Measurements from ENCODE around the gene DLG2.
"Not testable (repeated sequence)": the region's sequence is repeated elsewhere in the genome, so short reads cannot be mapped to it uniquely, and the experiment has no call there.

DLG2 gene

DNA sequence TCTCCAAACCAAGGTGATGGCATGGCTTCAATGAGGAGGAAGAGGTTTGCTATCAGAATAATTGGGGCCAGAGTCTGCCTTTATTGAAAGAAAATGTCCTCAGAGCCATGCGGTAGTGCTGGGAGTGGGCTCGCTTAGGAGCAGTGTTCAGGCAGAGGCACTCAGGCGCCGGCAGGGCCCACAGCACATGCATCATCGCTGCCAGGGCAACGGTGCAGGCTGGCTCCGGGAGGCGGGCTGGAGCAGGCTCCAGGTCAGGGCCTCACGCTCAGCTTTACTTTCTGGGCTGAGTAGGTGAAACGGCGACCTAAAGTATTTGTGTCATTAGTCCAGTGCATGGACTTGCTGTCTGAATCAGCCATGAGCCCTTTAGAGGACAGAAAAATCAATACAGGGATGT, 2171.1 kb downstream of the DLG2 start:
- no peak for DNase-seq

DNA sequence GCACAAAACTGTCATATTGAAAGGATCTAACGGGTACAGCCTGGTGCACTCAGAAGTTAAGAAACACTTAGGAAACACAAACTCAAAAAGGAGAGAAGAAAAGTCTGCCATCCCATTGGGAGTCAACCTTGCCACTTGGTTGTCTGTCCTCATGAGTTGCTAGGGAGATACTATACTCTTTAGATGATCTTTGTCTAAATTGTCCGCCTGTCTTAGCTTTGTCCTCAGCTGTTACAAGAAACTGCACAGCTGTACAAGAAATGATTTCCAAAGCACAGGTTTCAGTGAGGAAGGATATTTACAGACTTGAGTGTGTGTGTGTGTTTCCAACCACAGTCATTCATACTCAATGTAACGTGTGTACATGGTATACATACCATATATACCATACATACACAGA, 2171.8 kb downstream of the DLG2 start:
- no peak for DNase-seq

DNA sequence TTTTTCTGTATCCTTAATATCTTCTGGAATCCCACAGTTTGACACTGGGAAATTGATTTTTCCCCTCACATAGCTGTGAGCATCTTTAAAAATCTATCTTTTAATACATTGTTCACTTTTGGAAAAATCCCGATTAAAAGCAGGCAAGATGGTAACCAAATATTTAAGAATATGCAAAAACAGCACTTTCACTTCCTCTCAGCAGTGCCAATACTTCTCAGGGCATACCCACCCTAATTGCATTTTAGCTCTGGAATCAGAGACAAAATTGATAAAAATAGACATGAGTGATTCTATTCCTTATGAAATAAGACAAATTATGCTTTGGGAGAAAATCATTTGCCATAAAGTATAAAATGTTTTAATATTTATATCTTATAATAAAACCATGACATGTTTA, 2172.5 kb downstream of the DLG2 start:
- DNase-seq, result no peak

DNA sequence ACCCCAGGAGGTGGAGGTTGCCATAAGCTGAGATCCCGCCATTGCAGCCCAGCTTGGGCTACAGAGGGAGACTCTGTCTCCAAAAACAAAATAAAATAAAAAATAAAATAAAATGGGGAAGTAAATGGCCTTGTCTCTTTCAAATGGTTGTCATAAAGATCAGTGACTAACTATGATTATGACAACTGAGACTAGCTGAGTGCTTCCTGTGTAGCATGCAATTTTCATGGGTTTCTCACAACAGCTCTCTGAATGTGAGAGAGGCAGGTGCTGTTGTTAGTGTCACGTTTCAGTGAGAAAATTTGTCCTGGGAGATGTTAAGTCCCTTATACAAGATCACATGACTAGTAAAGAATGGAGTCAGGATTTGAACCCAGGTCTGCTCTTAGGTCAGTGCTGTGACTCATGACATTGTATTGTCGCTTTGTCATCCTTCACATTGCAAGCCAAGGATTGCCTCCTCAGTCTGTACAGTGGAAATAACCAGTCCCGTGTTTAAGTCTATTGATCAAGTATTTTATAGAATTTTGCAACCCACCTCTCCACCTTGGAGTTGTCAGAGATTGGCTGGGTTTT, 2177.7 kb downstream of the DLG2 start:
- DNase-seq, result no peak

DNA sequence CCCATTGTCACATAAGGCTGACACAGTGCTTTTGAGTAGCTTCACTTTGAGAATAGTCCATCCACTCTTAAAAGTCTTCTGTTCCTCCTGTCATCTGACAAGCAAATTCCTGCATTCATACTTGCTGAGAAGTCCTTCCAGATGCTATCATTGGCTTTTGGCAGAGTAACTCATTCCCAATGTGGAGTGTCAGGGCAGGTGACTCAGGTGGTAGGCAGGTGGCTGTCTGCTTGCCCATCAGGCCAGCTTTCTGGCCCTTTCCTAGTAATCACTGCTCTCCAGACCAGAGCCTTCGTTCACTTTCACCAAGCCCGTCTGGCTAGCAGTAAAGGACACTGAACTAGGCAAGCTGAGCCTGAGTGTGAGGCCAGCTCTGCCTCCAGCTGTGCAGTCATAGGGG, 2178.5 kb downstream of the DLG2 start:
- DNase-seq, result no peak

DNA sequence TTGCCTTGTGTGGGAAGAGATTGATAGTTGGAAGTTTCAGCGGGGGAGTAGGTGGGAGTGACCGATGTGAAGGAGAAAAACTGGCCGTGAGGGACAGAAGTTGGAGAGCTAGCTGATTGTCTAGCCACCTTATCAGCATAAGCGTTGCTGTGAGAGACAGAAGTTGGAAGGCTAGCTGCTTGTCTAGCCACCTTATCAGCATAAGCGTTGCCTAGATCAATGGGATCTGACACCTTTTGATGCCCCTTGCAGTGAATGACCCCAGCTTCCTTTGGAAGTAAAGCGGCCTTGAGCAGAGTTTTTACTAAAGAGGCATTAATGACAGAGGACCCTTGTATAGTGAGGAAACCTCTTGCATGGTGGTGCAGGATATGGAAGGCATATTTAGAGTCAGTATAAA, 2183.3 kb downstream of the DLG2 start:
- DNase-seq, result not testable (repeated sequence)

DNA sequence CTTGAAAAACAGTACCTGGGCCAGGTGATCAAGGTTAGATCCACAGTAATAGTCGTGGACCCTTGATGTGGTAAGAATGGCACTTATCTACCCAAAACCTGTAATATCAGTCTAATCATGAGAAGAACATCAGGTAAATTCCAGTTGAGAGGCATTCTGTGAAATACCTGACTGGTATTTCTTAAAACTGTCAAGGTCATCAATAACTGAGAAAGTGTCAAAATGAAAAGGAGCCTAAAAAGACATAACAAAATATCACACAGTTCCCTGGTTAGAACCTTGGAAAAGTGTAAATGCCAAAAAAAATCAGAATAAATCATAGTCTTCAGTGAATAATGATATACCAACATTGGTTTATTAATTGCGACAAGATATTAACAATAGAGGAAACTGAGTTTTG, 2185.5 kb downstream of the DLG2 start:
- no peak for DNase-seq

DNA sequence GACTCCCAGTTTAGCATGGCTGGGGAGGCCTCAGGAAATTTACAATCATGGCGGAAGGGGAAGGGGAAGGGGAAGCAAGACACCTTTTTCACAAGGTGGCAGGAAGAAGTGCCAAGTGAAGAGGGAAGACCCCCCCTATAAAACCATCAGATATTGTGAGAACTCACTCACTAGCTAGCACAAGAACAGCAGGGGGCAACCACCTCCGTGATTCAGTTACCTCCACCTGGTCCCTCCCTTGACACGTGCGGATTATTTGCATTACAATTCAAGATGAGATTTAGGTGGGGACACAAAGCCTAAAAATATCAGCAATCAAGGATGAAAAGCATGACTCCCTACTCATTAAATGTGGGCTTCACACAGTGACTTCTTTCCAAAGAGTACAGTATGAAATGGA, 2186.0 kb downstream of the DLG2 start:
- DNase-seq, result no peak

DNA sequence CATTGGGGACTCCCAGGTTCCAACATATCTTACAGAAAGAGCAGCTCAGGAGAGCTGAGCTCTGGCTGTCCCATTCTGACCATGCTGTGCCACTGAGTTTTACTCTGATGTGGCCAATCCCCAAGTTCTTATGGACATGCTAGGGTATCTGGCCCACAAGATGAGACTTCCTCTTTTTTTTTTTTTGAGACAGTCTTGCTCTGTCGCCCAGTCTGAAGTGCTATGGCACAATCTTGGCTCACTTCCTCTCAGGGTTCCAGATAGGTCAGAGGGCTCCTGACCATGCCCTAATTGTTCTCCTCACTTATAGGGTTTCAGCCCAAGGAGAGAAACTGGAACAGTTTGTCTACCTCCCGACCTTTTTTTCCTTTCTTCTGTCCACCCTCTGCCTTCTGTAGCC, 2188.7 kb downstream of the DLG2 start:
- DNase-seq, result no peak

DNA sequence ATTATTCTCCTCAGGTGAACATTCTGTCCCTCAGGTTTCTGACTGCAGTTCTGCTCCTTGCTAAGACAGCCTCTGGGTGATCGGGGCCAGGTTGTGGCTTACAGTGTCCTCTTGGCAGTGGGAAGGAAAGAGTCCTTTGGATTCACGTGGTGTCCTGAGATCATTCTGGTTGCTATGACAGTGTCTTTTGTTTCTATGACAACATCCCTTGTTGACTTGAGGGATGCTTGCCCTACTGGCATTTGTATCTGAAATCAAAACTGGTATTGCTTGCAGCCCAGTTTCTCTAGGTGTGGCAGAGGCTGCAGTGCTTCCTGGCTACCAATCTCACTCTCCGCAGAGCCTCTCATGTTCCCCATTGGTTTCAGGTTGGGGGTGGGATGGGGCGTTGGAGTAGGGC, 2189.2 kb downstream of the DLG2 start:
- no peak for DNase-seq

DNA sequence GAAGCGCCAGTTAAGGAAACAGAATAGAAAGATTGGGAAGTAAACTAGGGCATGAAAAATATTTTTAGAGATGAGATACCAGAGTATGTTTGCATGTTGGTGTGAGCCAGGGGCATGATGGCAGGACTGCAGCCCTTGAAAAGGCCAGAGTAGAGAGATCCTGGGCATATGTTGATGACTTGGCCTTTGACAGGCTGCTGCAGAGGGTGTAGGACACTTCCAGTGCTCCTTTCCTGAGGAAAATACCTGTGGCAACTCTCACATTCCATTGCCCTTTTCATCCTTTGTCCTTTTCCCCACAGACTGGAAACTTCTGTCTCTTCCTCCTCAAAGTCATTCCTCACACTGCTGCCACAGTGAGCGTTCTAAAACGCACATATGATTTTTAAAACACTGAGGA, 2190.3 kb downstream of the DLG2 start:
- no peak for DNase-seq

DNA sequence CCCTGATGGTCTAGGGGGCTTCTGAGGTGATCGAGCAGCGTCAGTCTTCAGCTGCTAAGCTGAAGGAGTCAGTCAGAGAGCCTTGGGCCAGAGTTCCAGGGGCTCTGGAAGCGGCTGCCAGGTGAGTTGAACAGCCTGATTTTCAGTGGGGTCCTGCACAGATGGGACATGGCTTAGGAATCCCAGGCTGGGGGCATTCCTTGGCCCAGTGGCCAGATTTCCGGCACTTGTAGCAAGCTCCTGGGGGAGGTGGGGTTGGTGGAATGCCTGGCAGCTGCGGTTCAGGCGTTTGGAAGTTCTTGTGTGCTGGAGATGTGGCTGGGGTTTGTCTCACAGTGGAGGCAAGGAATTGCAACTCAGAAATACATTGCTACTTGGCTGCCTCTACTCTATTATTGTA, 2192.3 kb downstream of the DLG2 start:
- not testable (repeated sequence) for DNase-seq

DNA sequence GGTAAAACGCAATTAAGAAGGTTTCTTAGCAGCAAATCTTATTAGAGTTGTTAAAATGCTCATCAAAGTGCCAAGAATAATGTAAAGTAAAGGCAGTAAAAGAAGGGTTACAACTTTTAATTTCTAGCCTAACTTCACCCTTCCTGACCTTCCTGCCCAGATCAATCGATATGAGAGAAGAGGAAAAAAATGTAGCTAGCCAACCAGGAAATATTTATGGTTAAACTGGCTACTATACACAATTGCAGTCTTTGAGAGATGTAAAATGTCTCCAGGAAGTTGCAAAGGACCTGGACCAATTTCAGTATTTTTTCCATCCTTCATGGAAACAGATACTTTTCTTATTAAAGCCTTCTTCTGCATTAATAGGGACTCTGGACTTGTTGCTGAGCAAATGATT, 2199.2 kb downstream of the DLG2 start:
- no peak for DNase-seq

DNA sequence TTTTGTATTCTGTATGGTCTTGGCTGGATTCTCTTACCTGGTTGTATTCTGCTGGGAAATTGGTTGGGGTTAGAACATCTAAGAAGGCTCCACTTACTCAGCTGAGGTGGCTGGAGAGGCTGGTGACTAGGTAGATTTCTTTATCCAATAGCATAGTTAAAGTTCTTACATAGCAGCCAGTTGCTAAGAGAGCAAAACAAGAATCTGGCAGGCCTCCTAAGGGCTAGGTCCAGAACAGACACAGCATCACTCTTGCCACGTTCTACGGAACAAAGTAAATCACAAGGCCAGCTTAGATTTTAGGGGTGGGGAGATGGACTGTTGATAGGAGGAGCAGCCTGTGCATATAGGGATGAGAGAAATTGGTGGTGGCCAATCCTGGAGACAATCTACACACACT, 2199.6 kb downstream of the DLG2 start:
- DNase-seq, result no peak

DNA sequence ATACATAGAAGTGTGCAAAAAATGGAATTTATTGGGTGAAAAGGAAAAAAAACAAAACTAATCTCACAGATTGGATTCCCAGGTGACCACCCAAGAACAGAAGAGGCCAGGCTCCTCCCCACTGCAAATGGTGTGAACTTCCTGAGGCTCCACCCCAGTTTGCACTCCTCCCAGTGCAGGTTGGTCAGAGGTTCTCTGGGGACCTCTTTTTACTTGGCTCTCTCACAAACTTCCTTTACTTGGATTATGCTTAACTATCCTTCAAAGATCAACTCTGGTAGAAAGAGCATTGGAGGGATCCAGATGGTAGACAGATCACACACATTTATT, 2202.0 kb downstream of the DLG2 start:
- no peak for DNase-seq

DNA sequence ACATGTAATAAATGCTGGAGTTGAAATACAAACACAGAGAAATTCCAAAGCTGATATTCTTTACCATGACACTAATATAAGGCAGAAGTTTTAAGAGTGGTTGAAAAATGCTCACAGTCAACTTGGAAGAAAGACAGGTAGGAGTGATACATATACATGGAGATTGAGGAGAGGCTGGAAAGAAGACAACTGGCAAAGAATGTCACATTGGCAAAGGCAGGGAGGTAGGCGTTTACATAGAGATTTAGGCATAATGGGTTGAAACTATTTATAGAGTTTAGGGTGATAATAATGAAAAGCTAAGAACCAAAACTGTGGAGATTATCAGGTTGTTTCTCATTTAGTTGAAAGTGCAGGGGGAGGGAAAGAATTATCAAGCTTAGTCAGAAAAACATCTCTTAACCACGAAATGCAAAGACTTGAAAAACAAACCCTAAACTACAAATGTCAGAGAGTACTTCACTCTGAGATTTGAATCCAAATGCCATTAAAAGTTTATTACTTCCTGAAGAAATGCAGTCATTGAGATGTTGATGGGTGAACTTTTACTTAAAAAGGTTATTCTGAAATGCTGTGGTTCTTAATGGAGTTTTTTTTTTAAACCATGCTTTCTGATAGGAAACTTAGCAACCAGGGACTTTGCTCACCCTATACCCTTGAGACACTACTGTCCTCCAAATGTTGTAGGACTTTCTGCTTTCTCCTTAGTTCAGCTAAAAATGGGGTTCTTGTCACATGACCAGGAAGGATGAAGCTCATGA, 2202.6 kb downstream of the DLG2 start:
- DNase-seq, result no peak

DNA sequence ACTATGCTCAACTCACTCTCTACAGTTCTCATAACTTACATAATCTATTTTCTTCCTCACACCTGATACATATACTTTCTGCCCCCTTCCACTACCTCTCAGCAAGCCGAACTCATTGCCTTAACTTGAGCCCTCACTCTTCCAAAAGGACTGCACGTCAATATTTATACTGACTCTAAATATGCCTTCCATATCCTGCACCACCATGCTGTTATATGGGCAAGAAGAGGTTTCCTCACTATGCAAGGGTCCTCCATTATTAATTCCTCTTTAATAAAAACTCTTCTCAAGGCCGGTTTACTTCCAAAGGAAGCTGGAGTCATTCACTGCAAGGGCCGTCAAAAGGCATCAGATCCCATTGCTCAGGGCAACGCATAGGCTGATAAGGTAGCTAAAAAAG, 2204.5 kb downstream of the DLG2 start:
- not testable (repeated sequence) for DNase-seq

DNA sequence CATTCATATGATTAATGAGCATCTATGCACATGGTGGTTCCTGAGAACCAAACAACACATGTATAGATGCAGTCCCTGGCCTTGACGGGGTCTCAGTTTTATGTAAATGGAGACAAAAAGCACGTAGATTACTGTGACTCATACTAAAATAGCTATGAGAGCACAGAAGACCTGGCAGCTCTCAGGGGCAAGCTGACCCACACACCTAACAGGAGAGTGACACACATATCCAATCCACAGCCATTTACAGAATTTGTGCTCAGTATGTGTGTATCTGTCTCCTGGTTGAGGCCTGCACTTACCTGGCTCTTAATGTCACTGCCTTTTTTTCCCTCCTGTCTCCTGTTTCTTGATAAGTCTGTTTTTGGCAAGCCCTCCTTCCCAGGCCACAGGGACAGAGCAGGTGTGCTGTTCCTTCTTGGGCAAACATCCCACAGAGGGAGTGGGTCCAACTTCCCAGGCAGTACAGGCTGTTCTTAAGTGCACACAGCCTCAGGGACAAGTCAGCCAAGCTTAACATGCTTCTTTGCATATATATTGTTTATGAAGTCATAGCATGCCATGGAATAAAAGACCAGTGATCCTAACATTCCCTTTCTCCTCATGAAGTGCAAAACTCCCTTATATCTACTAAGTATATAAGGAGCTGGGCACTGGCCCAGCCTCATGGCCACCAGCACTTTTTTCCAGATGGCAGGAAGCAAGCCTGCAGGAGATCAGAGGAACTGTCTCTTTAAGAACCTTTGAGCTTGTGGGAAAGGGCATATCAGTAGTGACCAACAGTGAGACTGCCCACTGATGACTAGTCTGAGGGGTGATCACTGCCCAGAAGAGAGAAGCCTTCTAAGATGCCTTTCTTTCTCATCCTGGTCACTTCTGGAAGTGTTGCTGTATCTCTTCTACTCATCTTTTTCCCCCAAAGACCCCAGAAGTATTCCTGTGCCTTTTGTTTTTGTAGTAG, 2216.3 kb downstream of the DLG2 start:
- DNase-seq, result no peak

DNA sequence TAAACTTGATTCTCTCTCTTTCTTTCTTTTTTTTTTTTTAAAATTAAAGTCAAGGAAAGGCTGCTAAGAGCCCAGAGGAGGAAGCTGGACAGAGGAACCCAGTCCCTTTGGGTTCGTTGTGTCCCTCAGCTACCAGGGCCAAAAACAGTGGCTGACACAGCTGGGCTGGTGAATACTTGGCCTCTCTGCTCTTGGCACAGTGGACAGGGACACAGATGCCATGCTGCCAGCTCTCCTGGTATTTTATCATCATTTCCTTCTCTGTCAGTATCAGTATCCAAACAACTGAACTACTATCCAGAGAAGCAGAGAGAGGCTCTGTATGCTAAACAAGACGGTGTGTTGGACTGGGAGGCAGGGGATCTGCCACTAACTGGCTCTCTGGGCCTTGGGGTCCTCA, 2217.3 kb downstream of the DLG2 start:
- DNase-seq, result no peak

DNA sequence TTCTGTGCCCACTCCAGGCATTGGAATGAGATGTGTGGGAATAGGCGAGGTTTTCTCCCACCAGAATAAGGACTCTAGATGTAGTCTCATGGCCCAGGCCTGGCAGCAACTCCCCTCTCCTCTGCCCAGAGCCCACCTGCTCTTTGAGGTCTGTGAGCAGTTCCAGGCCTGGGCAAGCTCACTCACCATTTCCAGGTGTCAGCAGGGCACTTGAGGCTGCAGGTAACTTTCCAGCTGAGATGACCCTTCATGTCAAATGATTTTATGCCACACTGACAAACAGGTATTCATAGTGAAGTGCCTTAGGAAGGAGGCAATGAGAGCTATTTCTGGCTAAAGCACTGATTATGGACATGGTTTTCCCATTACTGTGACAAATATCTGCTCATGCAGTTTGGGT, 2217.7 kb downstream of the DLG2 start:
- DNase-seq, result no peak

DNA sequence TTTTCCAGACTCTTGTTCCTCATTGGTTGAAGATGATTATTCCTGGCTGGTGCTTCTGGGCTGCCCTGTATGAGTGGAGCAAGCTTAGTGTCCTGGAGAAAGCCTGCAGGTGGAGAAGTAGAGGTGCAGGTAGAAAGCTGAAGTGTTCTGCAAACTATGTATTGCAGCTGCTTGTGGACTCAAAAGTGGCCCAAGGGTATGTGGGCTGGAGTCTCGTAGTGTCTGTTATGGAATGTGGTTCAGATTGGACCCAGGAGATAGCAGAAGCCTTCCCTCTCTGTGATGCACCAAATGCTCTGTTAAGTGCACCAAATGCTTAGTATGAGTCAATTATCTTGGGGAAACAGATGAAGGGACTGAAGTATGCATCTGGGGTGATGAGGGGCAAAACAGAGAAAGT, 2218.2 kb downstream of the DLG2 start:
- no peak for DNase-seq

All from kidney glomerular epithelial cell (primary cell).